Heart left ventricle (tissue), 16 donors: Measurements from ENCODE around the gene STN1. TPM values are rescaled to one million over a fixed set of nuclear protein-coding genes. Genes with fewer than 3 reads are reported as not detected.
A peak's percentile ranks its signal among the peaks of the same experiment; 100 is the strongest.

Experiments
- ATAC-seq, 4 donors: fragments of 200-7000 bp; cut with Tn5 transposase; one replicate each; pipeline ENCODE4 v1.9.1; 2020 to 2022; ENCODE audit warnings: moderate library complexity in 4 of 4, mild to moderate bottlenecking in 3 of 4, moderate number of reproducible peaks in 1 of 4
- DNase-seq, 5 donors: peaks; one replicate each; pipeline ENCODE4 v3.0.0-alpha.2; 2020
- H3K27ac ChIP-seq, 12 donors: fragments of 200-600 bp; sonication (generic) in 4 of 12; one replicate each; pipeline versions ENCODE4 v1.5.0 to v1.8.0; 2016 to 2022; ENCODE audit warnings: mild to moderate bottlenecking in 2 of 12
- H3K27me3 ChIP-seq, 9 donors: fragments of 200-600 bp; sonication (generic) in 2 of 9; one replicate each; pipeline versions ENCODE4 v1.5.1 to v1.8.0; 2016 to 2022; ENCODE audit warnings: mild to moderate bottlenecking in 3 of 9
- H3K36me3 ChIP-seq, 9 donors: fragments of 200-600 bp; sonication (generic) in 2 of 9; one replicate each; pipeline versions ENCODE4 v1.5.0 to v1.8.0; 2018 to 2022; ENCODE audit warnings: mild to moderate bottlenecking in 2 of 9
- H3K4me1 ChIP-seq, 12 donors: fragments of 200-600 bp; sonication (generic) in 4 of 12; one replicate each; pipeline versions ENCODE4 v1.5.0 to v1.8.0; 2016 to 2022; ENCODE audit warnings: mild to moderate bottlenecking in 3 of 12
- H3K4me3 ChIP-seq, 12 donors: fragments of 200-600 bp; sonication (generic) in 4 of 12; one replicate each; pipeline versions ENCODE4 v1.5.0 to v1.8.0; 2017 to 2022; ENCODE audit warnings: mild to moderate bottlenecking in 9 of 12, moderate library complexity in 4 of 12
- H3K9me3 ChIP-seq, 12 donors: fragments of 200-600 bp; sonication (generic) in 4 of 12; one replicate each; pipeline versions ENCODE4 v1.5.0 to v1.8.0; 2016 to 2022; ENCODE audit warnings: mild to moderate bottlenecking in 1 of 12
- POLR2A ChIP-seq, 2 donors: fragments of 450-650 bp; IDR thresholded peaks; one replicate each; pipeline ENCODE4 v1.6.1; 2017; ENCODE audit warnings: antibody characterized with exemption in 2 of 2, mild to moderate bottlenecking in 2 of 2, moderate library complexity in 2 of 2
- WGBS, 4 donors: extraction: QIAGEN DNeasy Blood & Tissue Kit in 2 of 4; methylation state at CpG; one replicate each; pipeline versions ENCODE4 v1.1.5 to v1.1.7; 2013 to 2018; 5-methylcytosine and 5-hydroxymethylcytosine counted together
- intact Hi-C, 10 donors: fragments of 100-400 bp; cut with DNase I; formaldehyde crosslinking; loops; one replicate each; pipeline versions ENCODE4 v1.11.1 to v1.14.2; 2022
- polyA plus RNA-seq, 2 donors: library from polyadenylated mRNA; stranded (reverse); fragments of 200-250 nt; gene quantifications; one replicate each; pipeline ENCODE4 v1.2.3, GENCODE V29; 2013
- total RNA-seq, 9 donors: library from RNA; depleted of rRNA in 2 of 9; stranded (reverse); fragments of >200 nt in 2 of 9; fragmentation: NEBNext Ultra II Directional in 3 of 9; extraction: Animal tissue kit (Norgen Biotek cat#: 25700) in 3 of 9; gene quantifications; one replicate each; pipeline versions ENCODE4 v1.1.0 to v1.2.4, GENCODE V29; 2016 to 2023
- TF ChIP-seq, protein P1 (sequence below), 12 donors: fragments of 200-600 bp; sonication (generic) in 4 of 12; IDR thresholded peaks; one replicate each; pipeline versions ENCODE4 v1.5.0 to v1.8.0; 2018 to 2022; ENCODE audit warnings: antibody characterized with exemption in 12 of 12, mild to moderate bottlenecking in 5 of 12
- donor health status: ischemic (EF 13 %, LVEDD 7.1; RV severe dilation, severe dysfunction).
- donor health status: healthy with polysubstance abuse.
- donor health status: DM: no; HTN: yes; CAD: no.
- donor health status: DM: no; HTN: no; CAD: no.
- donor health status: ischemic (EF 25% LVEDD 6.9; RV normal size, moderate dysfunction).
- donor health status: ischemic (EF 25% LVEDD 5.7; RV mildly dilated, moderate dysfunction).
- donor health status: healthy.
- donor health status: DM: yes; HTN: yes; CAD: no.
- donor health status: ischemic (EF 35%, LVEDD 5.7; RV mildly dilated, moderate dysfunction).
- donor health status: nonischemic (EF 11% LVEDD 7.7; RV severe dilation, severe dysfunction).
- donor health status: DM: yes; HTN: yes; CAD: no.
- donor health status: PGD.
- donor health status: ischemic (EF 29% LVEDD 5.4; RV normal size, mild dysfunction).
- donor health status: nonischemic (EF 23%, LVEDD 6.1; RV moderate dilation, normal function).

Gene STN1
- total and polyA plus RNA-seq, 11 donors = 23.1 to 53.1 (median 32.7) TPM

DNA sequence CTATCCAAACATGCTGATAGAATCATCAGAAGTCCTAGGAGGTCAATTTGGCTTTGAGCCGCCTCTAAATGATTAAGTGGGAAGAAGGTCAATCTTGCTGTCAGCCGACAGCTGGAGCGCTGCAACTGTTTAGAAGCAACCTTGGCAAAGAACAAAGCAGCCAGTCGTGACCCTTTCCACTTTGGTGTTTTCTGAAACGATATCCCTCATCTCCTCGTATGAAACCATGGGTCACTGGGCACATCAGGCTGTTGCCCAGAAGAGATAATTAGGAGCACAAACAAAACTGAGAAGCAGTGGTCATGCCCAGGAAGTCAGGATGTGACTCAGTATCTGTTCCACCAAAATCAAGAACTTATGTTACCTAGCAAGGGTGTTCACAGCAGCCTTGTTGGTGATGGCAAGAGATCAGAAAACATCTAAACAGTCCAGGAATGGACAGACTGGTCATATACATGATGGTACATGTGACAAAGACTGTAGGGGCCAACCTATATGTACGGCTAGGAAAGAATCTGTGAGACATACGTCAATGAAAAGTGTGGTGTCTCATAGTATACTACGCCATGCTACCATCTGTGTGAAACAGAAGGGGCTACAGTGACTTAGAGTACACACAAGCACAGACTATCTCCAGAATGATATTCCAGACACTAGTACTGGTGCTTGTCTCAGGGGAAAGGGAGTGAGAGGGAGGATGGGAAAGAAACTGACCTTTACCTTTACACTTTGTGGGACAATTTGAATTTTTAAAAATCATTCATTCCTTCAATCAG is 22.4 kb downstream of the STN1 start:
- Histone ChIP-seq H3K4me3 (no peak overlapping the region), H3K27me3 (no peaks in the 10 kb centered on the region), H3K36me3 (peaks cover 0 to 68% (median 62%) of the 10 kb centered on the region in 9 donors), H3K27ac (peak overlapping the region; percentile 43 to 90 (median 76)), H3K9me3 (no peaks in the 10 kb centered on the region), H3K4me1 (peaks cover 14 to 57% (median 40%) of the 10 kb centered on the region in 12 donors)
- ATAC-seq (peak in 3 of 4 donors; percentile 26 to 45 (median 42)), DNase-seq (peak in 1 of 5 donors; percentile 51)
- intact Hi-C loops = loop anchor here in 5 of 10 donors (2.0 to 10.0 kb wide), 6 partner anchors 17 to 309 kb away; partner anchors contain the start of genes SFR1 (in 2 of the 5) and SLK (in 2 of the 5)
- WGBS, 4 donors = 40 to 61% (median 52%) methylated on average over 9 of the region's 9 CpGs
- no peak for TF ChIP-seq POLR2A (IDR thresholded peaks at IDR 0.05)
- TF ChIP-seq, protein P1, sequence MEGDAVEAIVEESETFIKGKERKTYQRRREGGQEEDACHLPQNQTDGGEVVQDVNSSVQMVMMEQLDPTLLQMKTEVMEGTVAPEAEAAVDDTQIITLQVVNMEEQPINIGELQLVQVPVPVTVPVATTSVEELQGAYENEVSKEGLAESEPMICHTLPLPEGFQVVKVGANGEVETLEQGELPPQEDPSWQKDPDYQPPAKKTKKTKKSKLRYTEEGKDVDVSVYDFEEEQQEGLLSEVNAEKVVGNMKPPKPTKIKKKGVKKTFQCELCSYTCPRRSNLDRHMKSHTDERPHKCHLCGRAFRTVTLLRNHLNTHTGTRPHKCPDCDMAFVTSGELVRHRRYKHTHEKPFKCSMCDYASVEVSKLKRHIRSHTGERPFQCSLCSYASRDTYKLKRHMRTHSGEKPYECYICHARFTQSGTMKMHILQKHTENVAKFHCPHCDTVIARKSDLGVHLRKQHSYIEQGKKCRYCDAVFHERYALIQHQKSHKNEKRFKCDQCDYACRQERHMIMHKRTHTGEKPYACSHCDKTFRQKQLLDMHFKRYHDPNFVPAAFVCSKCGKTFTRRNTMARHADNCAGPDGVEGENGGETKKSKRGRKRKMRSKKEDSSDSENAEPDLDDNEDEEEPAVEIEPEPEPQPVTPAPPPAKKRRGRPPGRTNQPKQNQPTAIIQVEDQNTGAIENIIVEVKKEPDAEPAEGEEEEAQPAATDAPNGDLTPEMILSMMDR (IDR thresholded peaks at IDR 0.05) = no peak

DNA sequence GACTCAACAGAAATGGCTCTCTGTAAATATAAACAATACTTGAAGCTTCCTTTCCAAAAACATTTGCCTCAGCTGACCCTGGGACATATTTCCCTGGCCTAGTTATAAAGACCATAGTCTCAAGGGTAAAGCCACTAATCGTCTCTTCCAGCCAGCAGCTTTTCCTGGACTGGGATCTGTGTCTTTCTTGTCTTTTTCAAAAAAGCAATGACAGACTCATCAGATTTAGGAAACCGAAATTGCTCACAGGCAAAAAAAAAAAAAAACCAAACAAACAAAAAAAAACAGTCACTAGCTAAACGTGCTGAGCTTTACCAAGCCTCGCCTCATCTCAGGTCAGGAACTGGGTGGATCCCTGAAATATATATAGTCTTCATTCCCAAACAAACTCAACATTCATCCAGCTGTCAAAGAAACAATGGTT is 23.5 kb downstream of the STN1 start:
- peak overlapping the region; percentile 43 to 90 (median 76) for H3K27ac ChIP-seq
- intact Hi-C loops = loop anchor here in 8 of 10 donors (1.0 to 10.0 kb wide), 10 partner anchors 18 to 310 kb away; partner anchors contain the start of genes SFR1 (in 4 of the 8), SLK (in 3 of the 8) and STN1 (in 1 of the 8)
- H3K4me3 ChIP-seq = no peak overlapping the region
- no peaks in the 10 kb centered on the region for H3K9me3 ChIP-seq
- WGBS, 4 donors = 22 to 49% (median 26%) methylated on average over 4 of the region's 4 CpGs
- H3K36me3 ChIP-seq = peaks cover 0 to 66% (median 61%) of the 10 kb centered on the region in 9 donors
- peak in 2 of 5 donors; percentile 46 to 57 for DNase-seq
- peak; percentile 40 to 76 (median 56) for ATAC-seq
- TF ChIP-seq, protein P1 (IDR thresholded peaks at IDR 0.05) = no peak
- no peak for TF ChIP-seq POLR2A (IDR thresholded peaks at IDR 0.05)
- H3K4me1 ChIP-seq = peaks cover 14 to 57% (median 44%) of the 10 kb centered on the region in 12 donors
- no peaks in the 10 kb centered on the region for H3K27me3 ChIP-seq

DNA sequence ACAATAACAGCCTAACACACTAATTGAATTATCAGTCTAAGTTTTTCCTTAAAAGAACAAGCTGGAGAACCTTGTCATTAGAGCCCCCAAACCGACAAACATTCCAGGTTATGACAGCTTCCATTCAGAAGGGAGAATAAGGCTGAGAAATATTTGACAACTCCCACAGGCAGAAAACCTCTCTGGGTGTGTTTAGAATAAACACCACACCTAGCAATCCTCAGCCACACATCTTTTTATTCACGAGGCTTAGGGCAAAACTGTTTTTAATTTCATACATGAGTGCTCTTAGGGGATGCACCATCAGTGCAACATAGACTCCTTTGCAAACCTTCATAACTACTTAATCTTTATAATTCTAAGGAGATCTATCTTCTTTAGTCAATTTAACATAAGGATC is 24.2 kb downstream of the STN1 start:
- ATAC-seq = no peak
- DNase-seq = no peak
- Histone ChIP-seq H3K36me3 (peaks cover 0 to 62% (median 56%) of the 10 kb centered on the region in 9 donors), H3K9me3 (no peaks in the 10 kb centered on the region), H3K4me1 (peaks cover 14 to 61% (median 46%) of the 10 kb centered on the region in 12 donors), H3K27me3 (no peaks in the 10 kb centered on the region), H3K27ac (peak overlapping the region in 11 of 12 donors; percentile 59 to 82 (median 76)), H3K4me3 (no peak overlapping the region)
- TF ChIP-seq, protein P1 (IDR thresholded peaks at IDR 0.05) = no peak
- TF ChIP-seq POLR2A (IDR thresholded peaks at IDR 0.05) = no peak
- 35 to 62% (median 43%) methylated on average over 2 of the region's 2 CpGs for WGBS, 4 donors
- intact Hi-C loops = loop anchor here in 8 of 10 donors (1.0 to 10.0 kb wide), 10 partner anchors 19 to 311 kb away; partner anchors contain the start of genes SFR1 (in 4 of the 8), SLK (in 3 of the 8) and STN1 (in 1 of the 8)

DNA sequence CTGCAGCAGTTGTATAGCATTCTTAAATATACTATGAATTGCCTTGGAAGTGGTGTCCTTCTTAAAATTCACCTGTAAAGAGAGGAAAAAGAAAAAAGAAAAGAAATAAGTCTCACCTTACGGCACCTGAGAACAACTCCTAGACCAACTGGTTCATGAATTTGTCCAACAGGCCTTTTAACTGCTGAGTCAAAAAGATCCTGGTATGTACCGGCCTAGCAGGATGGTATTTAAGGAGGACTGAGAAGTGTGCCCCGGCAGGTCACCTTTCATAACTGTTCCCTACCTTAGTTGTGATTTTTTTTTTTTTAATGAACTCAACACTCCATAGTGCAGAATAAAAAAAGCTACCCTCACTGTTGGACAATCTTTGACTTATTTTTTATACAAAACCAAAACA is 25.8 kb downstream of the STN1 start:
- intact Hi-C loops = loop anchor here in 8 of 10 donors (5.0 to 10.0 kb wide), 7 partner anchors 75 to 313 kb away; partner anchors contain the start of genes SFR1 (in 4 of the 8) and SLK (in 2 of the 8)
- Histone ChIP-seq H3K27me3 (no peaks in the 10 kb centered on the region), H3K9me3 (no peaks in the 10 kb centered on the region), H3K4me3 (no peak overlapping the region), H3K4me1 (peaks cover 14 to 72% (median 52%) of the 10 kb centered on the region in 12 donors), H3K27ac (peak overlapping the region in 3 of 12 donors; percentile 75 to 82 (median 77)), H3K36me3 (peaks cover 0 to 53% (median 48%) of the 10 kb centered on the region in 9 donors)
- 92 to 96% (median 94%) methylated on average over 3 of the region's 3 CpGs for WGBS, 4 donors
- ATAC-seq (no peak), DNase-seq (no peak)
- no peak for TF ChIP-seq POLR2A (IDR thresholded peaks at IDR 0.05)
- TF ChIP-seq, protein P1 (IDR thresholded peaks at IDR 0.05) = no peak
